ENCODE data around the gene SYNJ2. TPM values are rescaled to one million over a fixed set of nuclear protein-coding genes. Genes with fewer than 3 reads are reported as not detected.

The SYNJ2 gene
- total and polyA plus RNA-seq, 2 of the 4 experiments (the other 2 are of a cell fraction): 40.8 to 45.2 TPM

- TF ChIP-seq FOS (IDR thresholded peaks at IDR 0.05; ENCODE audit: low read depth, low read length): no peak
Observed at GRCh38 chr6:157990321-157991066, 8.8 kb downstream of the SYNJ2 start (continued).

- peaks cover 34% of the 10 kb centered on the region for H3K9me1 ChIP-seq (ENCODE audit: insufficient read depth, low read length)
- H2AK5ac ChIP-seq (ENCODE audit: low read depth, low read length): peak overlapping the region; percentile 21; the same call in 1 of the 2 replicates
- H3K9me3 ChIP-seq (ENCODE audit: control insufficient read depth, insufficient read depth, low read length): no peaks in the 10 kb centered on the region
- CTCF ChIA-PET: no interaction called here
- no peak overlapping the region; the same call in 1 of the 2 replicates for H4K91ac ChIP-seq (ENCODE audit: insufficient read depth, low read depth, low read length)
- peaks cover 20 to 75% of the 10 kb centered on the region in 2 experiments for H3K79me1 ChIP-seq (ENCODE audit: low read depth in 1 of 2, low read length in 2 of 2)
- H3K4me1 ChIP-seq (ENCODE audit: control insufficient read depth, insufficient read depth, low read length): peaks cover 34% of the 10 kb centered on the region
- H4K8ac ChIP-seq (ENCODE audit: low read depth in 2 of 2, low read length in 2 of 2): no peak overlapping the region
- H3K27me3 ChIP-seq (ENCODE audit: control insufficient read depth, insufficient read depth, low read length): no peaks in the 10 kb centered on the region
- H4K5ac ChIP-seq (ENCODE audit: low read depth, low read length): 0 out of 2 replicates have a peak overlapping the region, but pooled peaks have one; percentile 30
- H3K9ac ChIP-seq (ENCODE audit: low read depth, low read length): no peak overlapping the region
- H3K4ac ChIP-seq (ENCODE audit: low read depth, low read length): no peak overlapping the region
- H3K14ac ChIP-seq (replicated peaks; ENCODE audit: low read depth, low read length): no peak overlapping the region
- 0 out of 2 replicates have a peak, but pooled peaks cover 4% of the 10 kb centered on the region for H3K36me3 ChIP-seq (ENCODE audit: control insufficient read depth, insufficient read depth, low read length)
- H3K4me3 ChIP-seq (ENCODE audit: insufficient read depth, low read depth, low read length): no peak overlapping the region
- 0 out of 3 replicates have a peak overlapping the region, but pooled peaks have one; percentile 26 for H2BK15ac ChIP-seq (ENCODE audit: low read depth, low read length)
- BruUV-seq (replicated peaks): no TSS peak
- peak overlapping the region; percentile 25 for H2AK9ac ChIP-seq (replicated peaks; ENCODE audit: low read depth, low read length, poor library complexity)
- no peak overlapping the region for H2BK5ac ChIP-seq (ENCODE audit: low read depth, low read length, poor library complexity, severe bottlenecking)
- in situ Hi-C loops (cut with MboI; ENCODE audit: low sequenced_read_pairs): no loop called here
- no peak overlapping the region for H2BK120ac ChIP-seq (ENCODE audit: low read depth, low read length)
- no peak overlapping the region for H3K18ac ChIP-seq (ENCODE audit: low read depth, low read length)
- H2AFZ ChIP-seq (replicated peaks; ENCODE audit: low read length, poor library complexity): no peak overlapping the region
- no peak for ATAC-seq (ENCODE audit: low read depth)
- no peak overlapping the region for H3K27ac ChIP-seq (ENCODE audit: insufficient read depth, low read length)
- H3K23ac ChIP-seq (ENCODE audit: low read depth, low read length): no peak overlapping the region
- POLR2A ChIA-PET (ENCODE audit: unreplicated experiment): no interaction called here
- H4K20me1 ChIP-seq (ENCODE audit: insufficient read depth, low read length): peaks cover 65% of the 10 kb centered on the region
- intact Hi-C loops (cut with micrococcal nuclease): no loop called here
- DNase-seq: no peak
- no peak overlapping the region for H2BK20ac ChIP-seq (ENCODE audit: low read depth, low read length)
- dilution Hi-C loops (cut with HindIII; ENCODE audit: low sequenced_read_pairs, unreplicated experiment): no loop called here
- WGBS, 2 experiments (ENCODE audit: extremely low coverage in 2 of 2, insufficient read length in 1 of 2): no CpG with 5 or more reads among the region's 11 CpGs
- H3K56ac ChIP-seq (ENCODE audit: extremely low read depth, insufficient read depth, low read length): no peak overlapping the region
- H3K4me2 ChIP-seq (ENCODE audit: low read depth, low read length): no peak overlapping the region
- TF ChIP-seq NFE2L2 (IDR thresholded peaks at IDR 0.05; ENCODE audit: low read depth, low read length) (no peak), RAD21 (IDR thresholded peaks at IDR 0.05; ENCODE audit: low read length) (no peak), MAZ (IDR thresholded peaks at IDR 0.05; ENCODE audit: borderline replicate concordance, low read depth, low read length) (no peak), CTCF (conservative IDR thresholded peaks at IDR 0.05; ENCODE audit: low read depth, low read length) (no peak), USF2 (IDR thresholded peaks at IDR 0.05; ENCODE audit: low read depth, low read length) (no peak), RCOR1 (IDR thresholded peaks at IDR 0.05; ENCODE audit: insufficient replicate concordance, low read length) (no peak), MAFK (IDR thresholded peaks at IDR 0.05; ENCODE audit: low read depth, low read length) (no peak), CHD1 (IDR thresholded peaks at IDR 0.05; ENCODE audit: low read depth, low read length) (no peak), POLR2A (IDR thresholded peaks at IDR 0.05; ENCODE audit: low read depth, low read length) (no peak), RFX5 (IDR thresholded peaks at IDR 0.05; ENCODE audit: low read depth, low read length) (no peak), ELK1 (IDR thresholded peaks at IDR 0.05; ENCODE audit: borderline replicate concordance, low read depth, low read length) (no peak), SMC3 (IDR thresholded peaks at IDR 0.05; ENCODE audit: low read depth, low read length) (no peak), FOS (IDR thresholded peaks at IDR 0.05; ENCODE audit: low read depth, low read length) (no peak)
Observed at GRCh38 chr6:157991067-157991432, 9.4 kb downstream of the SYNJ2 start.
